Measurements from ENCODE around the gene CD79B. TPM values are rescaled to one million over a fixed set of nuclear protein-coding genes. Genes with fewer than 3 reads are reported as not detected.
A peak's percentile ranks its signal among the peaks of the same experiment; 100 is the strongest.

CD79B gene
- total and polyA plus RNA-seq, 2 of the 13 experiments (the other 11 are each of a cell fraction or from before 2014, with no cell fraction given): not detected

- no peak for DNase-seq (ENCODE audit: low spot score)
- no peak for ATAC-seq
- no TSS peak for BruUV-seq (replicated peaks)
- no peak overlapping the region for H3K4me2 ChIP-seq (ENCODE audit: low read depth, low read length)
- H4K20me1 ChIP-seq (ENCODE audit: insufficient read depth, low read length): no peaks in the 10 kb centered on the region
- 37% methylated on average over 8 of the region's 11 CpGs for WGBS (ENCODE audit: low lambda C conversion rate)
- H3K9me3 ChIP-seq (ENCODE audit: low read length): no peaks in the 10 kb centered on the region
- ChIA-PET POLR2A (no interaction called here), CTCF (ENCODE audit: low intra/inter-chr PET ratio, low total read pairs) (no interaction called here)
- TF ChIP-seq ZBTB21 (CRISPR knock-in tag; IDR thresholded peaks at IDR 0.05) (no peak), GATAD1 (CRISPR knock-in tag; IDR thresholded peaks at IDR 0.05) (no peak), TCF12 (IDR thresholded peaks at IDR 0.05) (no peak), TCF12 (CRISPR knock-in tag; IDR thresholded peaks at IDR 0.05) (no peak), U2AF1 (optimal IDR thresholded peaks at IDR 0.05; ENCODE audit: low read depth, low read length) (no peak), ZMYM3 (CRISPR knock-in tag; IDR thresholded peaks at IDR 0.05) (peak; percentile 51; the same call in 1 of the 2 replicates), ZNF629 (CRISPR knock-in tag; conservative IDR thresholded peaks at IDR 0.05) (peak; percentile 91)
- in situ Hi-C loops (cut with HindIII; ENCODE audit: extremely low pct_ligation_motif_present, low pct_unique_long_range_greater_than_20kb): no loop called here
- no peaks in the 10 kb centered on the region for H3K79me2 ChIP-seq (ENCODE audit: insufficient read depth, low read length)
- no peak overlapping the region for H3K27ac ChIP-seq (ENCODE audit: extremely low read length, insufficient read depth, low read length)
- H3K36me3 ChIP-seq (replicated peaks in 1 of 2; ENCODE audit: control insufficient read depth in 1 of 2, insufficient read depth in 2 of 2, low read length in 2 of 2): no peaks in the 10 kb centered on the region
- intact Hi-C loops (cut with micrococcal nuclease; ENCODE audit: unreplicated experiment): no loop called here
- H3K27me3 ChIP-seq (ENCODE audit: control insufficient read depth in 1 of 2, insufficient read depth in 2 of 2, low read length in 2 of 2): peaks cover 19 to 51% of the 10 kb centered on the region in 2 experiments; a peak in 4 of 5 replicates
- no peak for FAIRE-seq
- H2AFZ ChIP-seq (ENCODE audit: low read length): no peak overlapping the region
- no peak overlapping the region for H3K9ac ChIP-seq (ENCODE audit: insufficient read depth, low read depth, low read length)
- H3K4me1 ChIP-seq (ENCODE audit: insufficient read depth, low read length): peaks cover 20% of the 10 kb centered on the region
- H3K4me3 ChIP-seq (replicated peaks in 1 of 3; ENCODE audit: insufficient read depth in 1 of 3, low read depth in 2 of 3, low read length in 3 of 3): no peak overlapping the region
These were observed 23.1 kb upstream of the CD79B start for GRCh38 chr17:63955232-63955631.

DNA sequence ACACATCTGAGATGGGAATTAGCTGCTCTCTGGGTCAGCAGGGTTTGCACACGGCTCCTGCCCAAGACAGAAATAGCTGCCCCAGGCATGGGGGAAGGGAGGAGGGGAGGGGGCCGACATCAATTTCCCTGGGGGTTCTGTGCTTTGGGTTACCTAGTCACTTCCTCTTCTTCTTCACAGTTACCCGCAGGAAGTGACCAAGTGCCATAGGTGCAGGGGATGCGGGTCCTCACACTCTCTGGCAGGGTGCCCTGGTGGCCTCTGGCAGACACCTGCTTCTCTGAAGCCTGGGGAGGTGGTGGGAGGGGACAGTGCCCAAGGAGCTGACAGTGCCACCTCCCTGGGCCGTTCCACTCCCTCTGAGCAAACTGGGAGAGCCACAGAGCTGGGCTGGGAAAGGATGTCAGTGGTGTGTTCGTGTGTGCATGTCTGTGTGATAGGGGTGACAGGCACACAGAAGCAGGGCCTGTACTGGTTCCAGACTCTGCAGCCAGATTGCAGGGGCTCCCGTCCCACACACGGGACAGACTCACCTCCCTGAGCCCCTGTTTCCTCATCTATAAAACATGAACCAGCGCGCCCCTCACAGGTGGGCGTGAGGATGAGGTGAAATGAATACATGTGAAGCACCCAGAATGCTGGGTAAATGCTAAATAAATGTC lies 22.4 kb upstream of the CD79B start:
- in situ Hi-C loops (cut with HindIII; ENCODE audit: extremely low pct_ligation_motif_present, low pct_unique_long_range_greater_than_20kb): no loop called here
- no TSS peak for BruUV-seq (replicated peaks)
- no peak for TF ChIP-seq ZBTB44 (CRISPR knock-in tag; IDR thresholded peaks at IDR 0.05)
- TF ChIP-seq ZNF205 (CRISPR knock-in tag; IDR thresholded peaks at IDR 0.05): no peak
- no peak for TF ChIP-seq SOX13 (IDR thresholded peaks at IDR 0.05)
- TF ChIP-seq SOX13 (CRISPR knock-in tag; conservative IDR thresholded peaks at IDR 0.05 in 1 of 2, IDR thresholded peaks at IDR 0.05 in 1 of 2): no peak
- TF ChIP-seq, protein P1, sequence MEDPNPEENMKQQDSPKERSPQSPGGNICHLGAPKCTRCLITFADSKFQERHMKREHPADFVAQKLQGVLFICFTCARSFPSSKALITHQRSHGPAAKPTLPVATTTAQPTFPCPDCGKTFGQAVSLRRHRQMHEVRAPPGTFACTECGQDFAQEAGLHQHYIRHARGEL (CRISPR knock-in tag; IDR thresholded peaks at IDR 0.05): no peak
- no peak for TF ChIP-seq ZNF710 (CRISPR knock-in tag; IDR thresholded peaks at IDR 0.05; ENCODE audit: borderline replicate concordance)

More for the DNA sequence above, 22.4 kb upstream of the CD79B start:
- H4K20me1 ChIP-seq (ENCODE audit: insufficient read depth, low read length): no peaks in the 10 kb centered on the region
- no peaks in the 10 kb centered on the region for H3K9me3 ChIP-seq (ENCODE audit: low read length)
- H3K9ac ChIP-seq (ENCODE audit: insufficient read depth, low read depth, low read length): no peak overlapping the region
- DNase-seq (ENCODE audit: low spot score) (no peak), FAIRE-seq (no peak), ATAC-seq (no peak)
- WGBS (ENCODE audit: low lambda C conversion rate): 38% methylated on average over 8 of the region's 11 CpGs
- CTCF ChIA-PET (ENCODE audit: low intra/inter-chr PET ratio, low total read pairs): no interaction called here
- no peak overlapping the region for H3K4me3 ChIP-seq (replicated peaks in 1 of 3; ENCODE audit: insufficient read depth in 1 of 3, low read depth in 2 of 3, low read length in 3 of 3)
- POLR2A ChIA-PET: no interaction called here
- intact Hi-C loops (cut with micrococcal nuclease; ENCODE audit: unreplicated experiment): no loop called here
- no peaks in the 10 kb centered on the region for H3K36me3 ChIP-seq (replicated peaks in 1 of 2; ENCODE audit: control insufficient read depth in 1 of 2, insufficient read depth in 2 of 2, low read length in 2 of 2)
- no peak overlapping the region for H2AFZ ChIP-seq (ENCODE audit: low read length)
- no peak overlapping the region for H3K4me2 ChIP-seq (ENCODE audit: low read depth, low read length)
- peaks cover 22% of the 10 kb centered on the region for H3K4me1 ChIP-seq (ENCODE audit: insufficient read depth, low read length)
- no peaks in the 10 kb centered on the region for H3K79me2 ChIP-seq (ENCODE audit: insufficient read depth, low read length)
- peaks cover 19 to 51% of the 10 kb centered on the region in 2 experiments; a peak in 4 of 5 replicates for H3K27me3 ChIP-seq (ENCODE audit: control insufficient read depth in 1 of 2, insufficient read depth in 2 of 2, low read length in 2 of 2)
- no peak overlapping the region for H3K27ac ChIP-seq (ENCODE audit: extremely low read length, insufficient read depth, low read length)
